WTC11 (cell line): Measurements from ENCODE around the gene VPS39.

Experiments
- CTCF ChIP-seq: fragments of 200-600 bp; IDR thresholded peaks from 2 replicates; pipeline ENCODE4 v1.8.0; 2022; ENCODE audit warnings: antibody characterized with exemption
- EMX1 ChIP-seq: fragments of 250-450 bp; sonication (Bioruptor Pico); IDR thresholded peaks from 2 replicates; pipeline ENCODE4 v1.8.0; 2021; ENCODE audit warnings: mild to moderate bottlenecking
- ESRRA ChIP-seq: sonication (generic); formaldehyde crosslinking; IDR thresholded peaks from 2 replicates; pipeline ENCODE4 v1.8.1; 2022; ENCODE audit warnings: mild to moderate bottlenecking, missing genetic modification reagents, borderline replicate concordance
- FOXK1 ChIP-seq: sonication (generic); formaldehyde crosslinking; IDR thresholded peaks from 2 replicates; pipeline ENCODE4 v1.8.0; 2022; ENCODE audit warnings: mild to moderate bottlenecking, moderate library complexity, missing genetic modification reagents
- FOXP1 ChIP-seq: sonication (generic); formaldehyde crosslinking; IDR thresholded peaks from 2 replicates; pipeline ENCODE4 v1.8.0; 2022; ENCODE audit warnings: missing genetic modification reagents, mild to moderate bottlenecking, moderate library complexity, borderline replicate concordance
- NR1H2 ChIP-seq: sonication (generic); formaldehyde crosslinking; IDR thresholded peaks from 2 replicates; pipeline ENCODE4 v1.9.0; 2021; ENCODE audit warnings: mild to moderate bottlenecking, moderate library complexity, missing genetic modification reagents
- NR2C2 ChIP-seq: sonication (generic); formaldehyde crosslinking; IDR thresholded peaks from 2 replicates; pipeline ENCODE4 v1.8.0; 2022; ENCODE audit warnings: mild to moderate bottlenecking, missing genetic modification reagents
- RELA ChIP-seq: sonication (generic); formaldehyde crosslinking; IDR thresholded peaks from 2 replicates; pipeline ENCODE4 v1.8.1; 2022; ENCODE audit warnings: missing genetic modification reagents, mild to moderate bottlenecking, borderline replicate concordance
- ZNF416 ChIP-seq: fragments of 250-450 bp; sonication (Bioruptor Pico); IDR thresholded peaks from 2 replicates; pipeline ENCODE4 v1.9.0; 2021; ENCODE audit warnings: mild to moderate bottlenecking, inconsistent platforms
- ZSCAN18 ChIP-seq: fragments of 250-450 bp; sonication (Bioruptor Pico); IDR thresholded peaks from 2 replicates; pipeline ENCODE4 v2.1.2; 2022; ENCODE audit warnings: mild to moderate bottlenecking, moderate library complexity

DNA sequence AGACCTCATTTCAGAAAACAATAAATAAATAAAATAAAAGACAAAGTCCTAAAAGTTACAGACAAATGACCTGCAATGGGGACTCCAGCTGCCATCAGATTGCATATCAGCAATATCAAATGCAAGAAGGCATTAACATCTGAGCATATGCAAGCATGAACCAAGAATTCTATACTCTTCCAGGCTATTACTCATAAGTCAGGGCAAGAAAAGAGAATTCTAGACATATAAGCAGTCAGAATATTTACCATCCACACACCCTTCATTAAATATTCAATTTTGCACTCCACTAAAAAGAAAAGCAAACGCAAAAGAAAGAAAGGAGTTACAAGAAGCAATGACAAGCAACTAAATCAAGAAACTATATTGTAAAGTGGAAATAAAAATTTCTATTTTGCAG lies 72.8 kb downstream of the VPS39 start:
- TF ChIP-seq CTCF: no peak
- no peak for TF ChIP-seq ZSCAN18 (CRISPR knock-in tag)
- no peak for TF ChIP-seq NR1H2 (CRISPR knock-in tag)
- no peak for TF ChIP-seq FOXP1 (CRISPR knock-in tag)
- TF ChIP-seq EMX1 (CRISPR knock-in tag): no peak
- no peak for TF ChIP-seq RELA
- no peak for TF ChIP-seq NR2C2 (CRISPR knock-in tag)
- no peak for TF ChIP-seq ZNF416 (CRISPR knock-in tag)
- TF ChIP-seq FOXK1 (CRISPR knock-in tag): no peak
- no peak for TF ChIP-seq ESRRA
